ENCODE data around the gene ANKAR.
"Not testable (repeated sequence)": the region's sequence is repeated elsewhere in the genome, so short reads cannot be mapped to it uniquely, and the experiment has no call there.

The ANKAR gene

DNA sequence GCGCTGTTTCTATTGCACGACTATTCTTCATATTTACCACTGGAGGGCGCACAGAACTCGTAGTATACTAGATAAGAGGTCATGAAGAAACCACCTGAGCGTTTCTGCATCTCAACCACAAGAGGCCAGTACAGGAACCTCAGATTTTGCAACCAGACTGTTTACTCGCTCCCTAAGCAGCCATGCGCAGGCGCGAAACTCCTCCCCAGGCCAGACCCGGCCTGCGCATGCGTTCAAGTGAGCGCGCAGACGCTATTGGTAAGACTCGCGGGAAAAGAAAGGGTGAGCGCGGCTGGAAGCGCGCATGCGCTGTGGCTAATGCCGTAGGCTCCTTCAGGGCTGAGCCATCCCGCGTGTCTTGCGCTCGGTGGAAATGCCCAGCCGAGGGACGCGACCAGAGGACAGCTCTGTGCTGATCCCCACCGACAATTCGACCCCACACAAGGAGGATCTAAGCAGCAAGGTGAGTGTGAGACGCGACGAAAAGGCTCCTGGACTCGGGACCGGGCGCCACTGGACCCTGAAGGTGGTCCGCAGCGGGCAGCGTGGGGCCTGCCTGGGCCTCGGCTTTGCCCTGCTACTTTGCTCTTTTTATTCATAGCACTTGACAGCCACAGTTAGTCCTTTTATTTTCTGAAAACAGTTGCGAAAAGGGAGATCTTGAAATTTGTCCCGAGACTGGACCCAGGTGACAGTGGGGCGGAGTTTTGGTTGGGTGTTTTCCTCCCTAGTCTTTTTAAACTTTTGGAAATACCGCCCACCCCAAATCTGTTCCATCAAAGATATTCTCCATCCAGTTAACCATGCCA lies 13.1 kb upstream of the ANKAR start, which contains the start of gene ASNSD1:
ASNSD1 (plus strand) TSS at position 312 of the 809 bp plus-strand sequence. CDS start 4,674 bp downstream, outside the sequence.
- DNase-seq, result peak; percentile 99

GRCh38 chr2:189661957-189662321 lies 12.5 kb upstream of the ANKAR start:
- no peak for DNase-seq

DNA sequence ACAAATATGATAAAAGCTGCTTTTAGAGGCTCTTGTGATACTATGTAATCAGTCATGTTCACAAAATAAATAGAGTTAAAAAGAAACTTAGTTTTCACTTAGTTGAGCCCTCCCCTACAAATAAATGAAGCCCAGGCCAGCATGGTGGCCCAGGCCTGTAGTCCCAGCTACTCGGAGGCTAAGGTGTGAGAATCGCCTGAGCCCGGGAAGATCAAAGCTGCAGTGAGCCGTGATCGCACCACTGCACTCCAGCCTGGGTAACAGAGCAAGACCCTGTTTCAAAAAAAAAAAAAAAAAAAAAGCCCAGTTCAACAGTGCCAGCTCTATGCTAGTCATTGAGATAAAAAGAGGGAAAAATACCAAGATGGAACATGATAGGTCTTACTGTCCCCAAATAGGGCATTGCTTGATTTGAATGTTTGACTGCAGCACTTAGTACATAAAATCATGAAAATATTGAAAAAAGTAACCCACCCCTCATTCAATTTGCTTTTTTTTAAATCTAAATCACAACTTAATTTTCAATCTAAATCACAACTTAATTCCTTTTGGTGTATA lies 11.7 kb upstream of the ANKAR start:
- DNase-seq, result peak; percentile 17

- not testable (repeated sequence) for DNase-seq
Measured at GRCh38 chr2:189663319-189663718, 11.2 kb upstream of the ANKAR start.

DNA sequence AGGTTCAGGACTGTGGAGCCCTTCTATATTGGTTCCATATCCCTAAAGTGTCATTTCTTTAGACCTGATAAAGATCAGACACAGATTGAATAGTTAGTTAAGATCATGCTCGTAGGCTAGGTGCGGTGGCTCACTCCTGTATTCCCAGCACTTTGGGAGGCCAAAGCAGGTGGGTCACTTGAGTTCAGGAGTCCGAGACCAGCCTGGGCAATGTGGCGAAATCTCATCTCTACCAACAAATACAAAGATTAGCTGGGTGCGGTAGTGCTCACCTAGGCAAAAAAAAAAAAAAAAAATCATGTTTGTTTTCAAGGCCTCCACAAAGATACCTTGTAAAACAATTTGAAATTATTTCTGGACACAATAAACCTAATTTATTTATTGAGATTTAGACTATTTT lies 4.6 kb upstream of the ANKAR start:
- DNase-seq, result no peak

DNA sequence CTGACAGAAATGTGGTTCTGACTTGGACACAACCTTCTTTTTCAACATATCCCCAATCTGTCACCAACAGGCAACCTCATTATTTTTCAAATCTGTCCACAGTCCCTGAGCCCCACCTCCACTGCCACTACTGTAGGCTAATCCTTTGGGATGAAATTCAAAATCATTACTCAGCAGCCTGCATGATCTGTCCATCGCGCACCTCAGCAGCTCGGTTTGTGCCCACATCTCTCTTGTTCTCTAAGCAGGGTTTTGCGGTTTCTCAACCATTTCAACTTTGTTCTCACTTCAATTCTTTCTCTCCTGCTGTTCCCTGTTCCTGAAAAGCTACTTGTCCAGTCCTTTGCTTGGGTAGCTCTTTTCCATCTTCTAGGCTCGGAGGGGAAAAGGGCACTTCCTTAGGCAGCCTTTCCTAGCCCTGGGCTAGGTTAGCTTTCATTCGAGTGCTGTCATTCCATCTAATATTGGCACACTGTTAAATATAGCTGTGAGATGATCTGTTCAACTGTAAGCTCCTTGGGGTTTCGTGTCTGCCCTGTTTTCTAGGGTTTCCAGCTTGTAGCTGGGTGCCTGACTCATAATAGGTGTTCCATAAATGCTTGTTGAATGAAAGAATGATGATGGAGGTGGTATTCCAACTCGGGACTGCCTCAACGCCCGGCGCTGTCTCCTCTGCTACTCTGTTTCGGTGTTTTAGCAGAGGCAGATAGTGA lies 653 bp upstream of the ANKAR start:
- DNase-seq, result no peak

- DNase-seq, result no peak
Measured at GRCh38 chr2:189676471-189676870, 2.0 kb downstream of the ANKAR start.

- no peak for DNase-seq
Measured at GRCh38 chr2:189679226-189679625, 4.8 kb downstream of the ANKAR start.

DNA sequence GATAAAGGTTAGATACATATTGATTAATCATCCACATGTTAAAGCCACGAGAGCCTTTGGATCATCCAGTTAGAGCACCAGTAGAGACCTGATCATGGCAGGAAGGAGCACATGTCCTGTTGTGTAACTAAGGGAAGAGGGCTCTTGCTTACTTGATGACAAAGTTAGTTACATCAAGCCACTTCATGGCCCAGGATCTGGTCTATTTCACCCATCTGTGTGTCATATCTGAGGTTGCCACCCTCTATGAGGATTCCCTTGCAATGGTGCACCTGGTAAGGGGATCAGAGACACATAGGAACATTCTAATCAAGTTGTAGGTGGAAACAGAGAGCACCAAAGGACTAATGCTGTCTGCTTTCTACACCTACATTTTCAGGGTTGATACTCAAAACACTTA lies 6.7 kb downstream of the ANKAR start:
- no peak for DNase-seq

DNA sequence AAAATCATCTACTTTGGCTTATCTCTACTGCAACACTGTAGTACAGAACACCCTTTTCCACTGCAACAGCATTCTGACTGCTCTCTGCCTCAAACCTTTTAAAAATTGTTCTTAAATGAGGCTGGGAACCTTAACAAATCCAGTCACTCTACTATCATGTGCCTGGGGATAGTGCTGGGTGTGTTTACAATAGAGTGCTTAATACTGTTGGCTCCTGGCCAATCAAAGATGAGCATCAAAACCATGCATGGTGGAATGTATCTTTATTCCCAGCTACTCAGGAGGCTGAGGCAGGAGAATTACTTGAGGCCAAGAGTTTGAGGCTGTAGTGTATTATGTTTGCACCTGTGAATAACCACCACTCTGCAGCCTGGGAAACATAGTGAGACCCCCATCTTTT lies 7.4 kb downstream of the ANKAR start:
- no peak for DNase-seq

- no peak for DNase-seq
Measured at GRCh38 chr2:189683348-189683747, 8.9 kb downstream of the ANKAR start.

DNA sequence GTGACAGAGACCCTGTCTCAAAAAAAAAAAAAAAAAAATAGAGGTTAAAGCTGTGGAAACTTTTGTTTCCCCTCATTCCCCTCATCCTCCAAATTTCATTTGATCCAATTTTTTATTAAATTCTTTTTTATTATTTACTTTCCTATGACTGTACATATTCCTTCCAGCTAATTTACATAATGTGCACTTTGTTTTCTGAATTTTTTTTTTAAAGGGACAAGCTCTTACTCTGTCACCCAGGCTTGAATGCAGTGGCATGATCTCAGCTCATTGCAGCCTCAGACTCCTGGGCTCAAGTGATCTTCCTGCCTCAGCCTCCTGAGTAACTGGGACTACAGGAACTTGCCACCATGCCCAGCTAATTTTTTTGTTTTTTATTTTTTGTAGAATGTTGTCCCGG lies 10.3 kb downstream of the ANKAR start:
- no peak for DNase-seq

GRCh38 chr2:189685540-189686229 lies 11.2 kb downstream of the ANKAR start:
- no peak for DNase-seq

- not testable (repeated sequence) for DNase-seq
Measured at GRCh38 chr2:189687796-189688195, 13.3 kb downstream of the ANKAR start.

- no peak for DNase-seq
Measured at GRCh38 chr2:189696223-189696622, 21.8 kb downstream of the ANKAR start.

DNA sequence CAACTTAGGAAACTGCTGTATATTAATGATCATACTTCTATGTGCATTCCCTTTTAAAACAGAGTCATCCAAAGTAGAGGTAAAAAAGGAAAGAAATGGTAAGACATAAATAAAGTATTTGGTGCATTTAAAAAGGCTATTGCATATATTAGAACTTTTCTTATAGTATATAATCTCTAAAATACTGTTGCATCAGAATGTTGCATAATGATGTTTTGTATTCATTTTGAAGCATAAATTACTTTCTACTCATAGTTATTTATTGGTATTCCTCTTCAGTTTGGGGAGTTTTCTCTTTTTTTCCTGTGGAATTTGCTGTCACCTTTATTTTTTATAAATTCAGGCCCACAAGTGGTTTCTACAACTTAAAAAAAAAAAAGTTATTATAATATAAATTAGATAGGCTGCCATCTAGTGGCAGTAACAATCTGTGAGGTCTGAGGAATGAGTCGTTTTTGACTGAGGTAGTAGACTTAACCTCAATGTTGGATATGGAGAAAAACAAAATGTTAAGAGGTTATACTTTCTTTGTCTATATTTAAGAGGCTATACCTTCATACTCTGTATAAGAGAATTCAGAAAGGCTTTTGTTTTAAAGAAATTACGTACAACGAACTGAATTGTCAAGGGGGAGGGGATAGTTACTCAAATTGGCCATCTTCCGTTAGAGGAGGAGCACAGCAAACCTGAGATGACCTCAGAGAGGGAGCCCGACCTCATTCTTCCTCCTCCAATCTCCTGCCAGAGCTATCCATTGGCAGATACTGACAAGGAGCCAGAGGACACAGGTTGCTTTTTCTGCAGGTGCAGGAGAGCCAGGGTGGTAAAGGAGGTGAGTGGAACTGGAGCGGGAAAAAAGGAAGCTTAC lies 23.8 kb downstream of the ANKAR start:
- peak; percentile 38 for DNase-seq

GRCh38 chr2:189700681-189701080 lies 26.2 kb downstream of the ANKAR start:
- no peak for DNase-seq

DNA sequence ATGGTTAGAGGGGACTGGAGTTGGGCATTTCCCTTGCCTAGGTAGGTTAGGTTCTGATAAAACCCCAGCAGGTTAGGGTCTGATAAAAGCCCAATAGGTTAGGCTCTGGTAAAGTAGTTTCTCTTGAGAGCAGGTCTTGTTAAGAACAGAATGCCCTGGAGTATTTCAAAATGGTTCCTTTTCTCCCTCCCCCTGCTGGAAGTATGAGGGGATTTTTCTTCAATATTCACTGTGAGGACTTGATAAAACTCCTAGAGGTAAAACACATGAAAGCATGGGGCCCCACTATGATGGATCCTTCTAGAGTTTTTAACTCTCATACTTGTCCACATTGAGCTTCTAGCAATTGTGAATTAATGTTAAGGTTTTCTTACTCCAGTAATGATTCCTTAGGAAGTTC lies 27.6 kb downstream of the ANKAR start:
- DNase-seq, result no peak

GRCh38 chr2:189709501-189710221 lies 35.2 kb downstream of the ANKAR start:
- DNase-seq, result no peak

GRCh38 chr2:189717593-189717992 lies 43.1 kb downstream of the ANKAR start:
- not testable (repeated sequence) for DNase-seq

DNA sequence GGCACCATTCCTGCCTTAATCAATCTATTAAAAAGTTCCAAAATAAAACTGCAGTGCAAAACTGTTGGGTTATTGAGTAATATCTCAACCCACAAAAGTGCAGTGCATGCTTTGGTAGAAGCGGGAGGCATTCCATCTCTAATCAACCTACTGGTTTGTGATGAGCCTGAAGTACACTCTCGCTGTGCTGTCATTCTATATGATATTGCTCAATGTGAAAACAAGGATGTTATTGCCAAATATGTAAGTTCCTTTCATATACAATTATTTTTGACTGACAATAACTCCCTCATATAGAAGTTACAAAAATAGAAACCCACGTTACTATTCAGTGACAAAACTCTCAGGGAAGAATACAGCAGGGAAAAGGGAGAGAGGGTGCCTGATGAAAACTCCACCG lies 45.1 kb downstream of the ANKAR start:
- DNase-seq, result no peak

GRCh38 chr2:189723192-189723591 lies 48.7 kb downstream of the ANKAR start:
- peak; percentile 41 for DNase-seq
